ENCODE data around the gene CTTNBP2. TPM values are rescaled to one million over a fixed set of nuclear protein-coding genes. Genes with fewer than 3 reads are reported as not detected.

The CTTNBP2 gene
- total RNA-seq, 2 donors from 2014 or later: 5.2 to 6.5 TPM

DNA sequence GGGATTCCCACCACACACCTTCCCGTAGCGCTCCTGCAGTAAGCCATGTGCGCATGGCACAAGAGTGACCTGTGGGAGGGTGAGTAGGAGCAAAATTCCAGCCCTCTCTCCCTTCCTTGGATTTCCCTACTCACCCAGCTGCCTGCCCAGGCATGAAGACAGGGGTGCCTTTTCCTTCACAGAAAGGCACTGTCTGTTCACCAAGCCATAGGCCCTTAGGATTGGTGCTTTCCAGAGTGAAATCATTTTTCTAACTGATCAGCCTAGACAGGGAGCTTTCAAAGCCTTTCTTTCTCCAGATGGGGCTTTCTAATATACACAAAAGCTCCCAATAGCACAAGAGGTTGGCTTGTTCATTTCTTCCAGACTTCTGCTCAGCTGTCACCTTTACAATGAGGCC is 79.7 kb downstream of the CTTNBP2 start:
- no peak overlapping the region for H3K4me3 Mint-ChIP-seq
- H3K4me1 Mint-ChIP-seq: peaks cover 4% of the 10 kb centered on the region
- H3K9me3 Mint-ChIP-seq: no peaks in the 10 kb centered on the region
- Histone ChIP-seq H3K9me3 (ENCODE audit: control insufficient read depth, low read length) (no peaks in the 10 kb centered on the region), H3K9ac (ENCODE audit: extremely low read depth, low read length, poor library complexity, severe bottlenecking) (no peak overlapping the region), H3K27me3 (ENCODE audit: control insufficient read depth, insufficient read depth, low read length, poor library complexity, severe bottlenecking) (no peaks in the 10 kb centered on the region), H3K4me1 (ENCODE audit: control insufficient read depth, insufficient read depth, low read length) (no peaks in the 10 kb centered on the region), H3K4me3 (ENCODE audit: low read length) (no peak overlapping the region), H3K27ac (ENCODE audit: low read depth, low read length) (no peak overlapping the region), H3K36me3 (ENCODE audit: control insufficient read depth, insufficient read depth, low read length) (no peaks in the 10 kb centered on the region)
- 94 to 100% methylated on average over 1 to 3 of the region's 3 CpGs for WGBS, 2 experiments (ENCODE audit: insufficient coverage in 1 of 2, insufficient read length in 1 of 2)
- DNase-seq: no peak
- peaks cover 10% of the 10 kb centered on the region for H3K36me3 Mint-ChIP-seq (ENCODE audit: low read depth)
- TF ChIP-seq, protein P1, sequence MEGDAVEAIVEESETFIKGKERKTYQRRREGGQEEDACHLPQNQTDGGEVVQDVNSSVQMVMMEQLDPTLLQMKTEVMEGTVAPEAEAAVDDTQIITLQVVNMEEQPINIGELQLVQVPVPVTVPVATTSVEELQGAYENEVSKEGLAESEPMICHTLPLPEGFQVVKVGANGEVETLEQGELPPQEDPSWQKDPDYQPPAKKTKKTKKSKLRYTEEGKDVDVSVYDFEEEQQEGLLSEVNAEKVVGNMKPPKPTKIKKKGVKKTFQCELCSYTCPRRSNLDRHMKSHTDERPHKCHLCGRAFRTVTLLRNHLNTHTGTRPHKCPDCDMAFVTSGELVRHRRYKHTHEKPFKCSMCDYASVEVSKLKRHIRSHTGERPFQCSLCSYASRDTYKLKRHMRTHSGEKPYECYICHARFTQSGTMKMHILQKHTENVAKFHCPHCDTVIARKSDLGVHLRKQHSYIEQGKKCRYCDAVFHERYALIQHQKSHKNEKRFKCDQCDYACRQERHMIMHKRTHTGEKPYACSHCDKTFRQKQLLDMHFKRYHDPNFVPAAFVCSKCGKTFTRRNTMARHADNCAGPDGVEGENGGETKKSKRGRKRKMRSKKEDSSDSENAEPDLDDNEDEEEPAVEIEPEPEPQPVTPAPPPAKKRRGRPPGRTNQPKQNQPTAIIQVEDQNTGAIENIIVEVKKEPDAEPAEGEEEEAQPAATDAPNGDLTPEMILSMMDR (conservative IDR thresholded peaks at IDR 0.05): no peak
- H3K27me3 Mint-ChIP-seq (ENCODE audit: insufficient read depth): no peaks in the 10 kb centered on the region
- H3K27ac Mint-ChIP-seq: peak overlapping the region; percentile 33

DNA sequence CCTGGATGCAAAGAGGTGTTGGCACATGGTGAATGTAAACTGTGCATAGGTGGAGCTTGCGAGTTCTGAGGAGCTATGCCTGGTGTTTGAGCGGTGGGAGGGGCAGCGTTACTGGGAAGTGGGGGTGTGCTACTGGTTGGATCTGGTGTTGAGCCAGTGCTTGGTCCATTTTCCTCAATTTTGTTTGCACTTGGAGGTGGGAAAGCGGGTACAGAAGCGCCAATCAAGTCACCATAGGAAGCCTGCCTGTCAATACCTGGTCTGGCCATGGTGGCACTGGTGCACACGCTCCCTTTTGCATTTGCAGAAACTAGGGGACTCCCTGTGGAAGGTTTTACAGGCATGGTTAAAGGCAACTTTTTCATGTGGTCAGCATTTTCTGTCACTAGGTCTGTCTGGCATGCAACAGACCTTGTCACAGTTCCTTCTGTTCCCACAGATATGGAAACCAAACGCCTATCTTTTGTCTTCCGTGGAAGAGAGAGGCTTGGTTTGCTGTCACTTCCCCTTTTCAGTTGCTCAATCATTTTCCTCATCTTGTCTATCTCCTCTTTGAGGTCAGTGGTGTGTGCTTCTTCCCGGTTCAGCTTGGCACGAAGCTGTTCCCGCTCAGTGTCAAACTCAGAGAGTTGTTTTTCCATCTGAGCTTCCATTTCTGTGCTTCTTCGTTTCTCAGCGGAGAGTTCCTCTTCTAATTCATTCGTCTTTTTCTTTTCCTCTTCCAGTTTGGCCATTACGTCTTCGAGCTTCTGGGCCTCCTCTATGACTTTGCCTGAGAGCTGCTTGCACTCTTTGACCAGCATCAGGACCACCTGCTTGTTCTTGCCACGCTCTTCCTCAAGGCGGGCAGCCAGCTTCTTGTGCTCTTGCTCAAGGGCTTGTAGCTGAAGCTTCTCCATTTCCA is 81.1 kb downstream of the CTTNBP2 start:
- no peak overlapping the region for H3K9ac ChIP-seq (ENCODE audit: extremely low read depth, low read length, poor library complexity, severe bottlenecking)
- Mint-ChIP-seq H3K36me3 (ENCODE audit: low read depth) (peaks cover 10% of the 10 kb centered on the region), H3K4me3 (no peak overlapping the region), H3K9me3 (no peaks in the 10 kb centered on the region), H3K27me3 (ENCODE audit: insufficient read depth) (no peaks in the 10 kb centered on the region), H3K27ac (no peak overlapping the region), H3K4me1 (peaks cover 8% of the 10 kb centered on the region)
- no peaks in the 10 kb centered on the region for H3K9me3 ChIP-seq (ENCODE audit: control insufficient read depth, low read length)
- WGBS, 2 experiments (ENCODE audit: insufficient coverage in 1 of 2, insufficient read length in 1 of 2): 95 to 100% methylated on average over 13 to 18 of the region's 18 CpGs
- H3K27me3 ChIP-seq (ENCODE audit: control insufficient read depth, insufficient read depth, low read length, poor library complexity, severe bottlenecking): no peaks in the 10 kb centered on the region
- H3K4me3 ChIP-seq (ENCODE audit: low read length): no peak overlapping the region
- TF ChIP-seq, protein P1 (conservative IDR thresholded peaks at IDR 0.05): peak; percentile 21
- no peaks in the 10 kb centered on the region for H3K4me1 ChIP-seq (ENCODE audit: control insufficient read depth, insufficient read depth, low read length)
- no peaks in the 10 kb centered on the region for H3K36me3 ChIP-seq (ENCODE audit: control insufficient read depth, insufficient read depth, low read length)
- no peak for DNase-seq
- H3K27ac ChIP-seq (ENCODE audit: low read depth, low read length): no peak overlapping the region

- H3K27me3 Mint-ChIP-seq (ENCODE audit: insufficient read depth): no peaks in the 10 kb centered on the region
- no peak overlapping the region for H3K27ac Mint-ChIP-seq
- WGBS, 2 experiments (ENCODE audit: insufficient coverage in 1 of 2, insufficient read length in 1 of 2): 96% methylated on average over 5 of the region's 5 CpGs; no CpG with 5 or more reads in 1 of the 2 experiments
- no peak for DNase-seq
- H3K4me1 Mint-ChIP-seq: peaks cover 8% of the 10 kb centered on the region
- Histone ChIP-seq H3K4me1 (ENCODE audit: control insufficient read depth, insufficient read depth, low read length) (no peaks in the 10 kb centered on the region), H3K9me3 (ENCODE audit: control insufficient read depth, low read length) (no peaks in the 10 kb centered on the region), H3K27me3 (ENCODE audit: control insufficient read depth, insufficient read depth, low read length, poor library complexity, severe bottlenecking) (no peaks in the 10 kb centered on the region), H3K36me3 (ENCODE audit: control insufficient read depth, insufficient read depth, low read length) (no peaks in the 10 kb centered on the region), H3K9ac (ENCODE audit: extremely low read depth, low read length, poor library complexity, severe bottlenecking) (no peak overlapping the region), H3K27ac (ENCODE audit: low read depth, low read length) (no peak overlapping the region), H3K4me3 (ENCODE audit: low read length) (no peak overlapping the region)
- peaks cover 10% of the 10 kb centered on the region for H3K36me3 Mint-ChIP-seq (ENCODE audit: low read depth)
- TF ChIP-seq, protein P1 (conservative IDR thresholded peaks at IDR 0.05): no peak
- H3K9me3 Mint-ChIP-seq: no peaks in the 10 kb centered on the region
- H3K4me3 Mint-ChIP-seq: no peak overlapping the region
These were observed 82.5 kb downstream of the CTTNBP2 start for GRCh38 chr7:117790731-117791130.
